HG03064 (cell line): ENCODE data around the gene ZNF619.

Experiments used
- ATAC-seq: cut with Tn5 transposase; IDR thresholded peaks from one replicate; pipeline ENCODE4 v1.9.1; 2021; ENCODE audit warnings: low read depth; ENCODE audit not compliant: unreplicated experiment

ZNF619 gene

GRCh38 chr3:40524568-40525285 is 47.8 kb downstream of the ZNF619 start, which contains the start of gene ZNF621:
ZNF621 (plus strand) TSS chr3:40524960; CDS start chr3:40525841, 881 bp downstream.
- peak; percentile 98 for ATAC-seq

- ATAC-seq: no peak
Measured at GRCh38 chr3:40528426-40528825, 51.5 kb downstream of the ZNF619 start.

- no peak for ATAC-seq
Measured at GRCh38 chr3:40532252-40532651, 55.3 kb downstream of the ZNF619 start.

- ATAC-seq: no peak
Measured at GRCh38 chr3:40534283-40534682, 57.4 kb downstream of the ZNF619 start.
